ENCODE results near the gene EPB41L3. TPM values are rescaled to one million over a fixed set of nuclear protein-coding genes. Genes with fewer than 3 reads are reported as not detected.

Gene EPB41L3
- total RNA-seq, 4 donors from 2014 or later, result 9.6 to 37.0 (median 13.5) TPM

GRCh38 chr18:5455674-5456073 is 88.1 kb downstream of the EPB41L3 start:
- Histone ChIP-seq H3K36me3 (no peaks in the 10 kb centered on the region), H3K4me1 (peaks cover 4% of the 10 kb centered on the region), H3K27ac (no peak overlapping the region), H3K4me3 (no peak overlapping the region), H3K9me3 (no peaks in the 10 kb centered on the region), H3K27me3 (no peaks in the 10 kb centered on the region)
- DNase-seq (ENCODE audit: low spot score in 2 of 2), result no peak
- 81% methylated on average over 7 of the region's 7 CpGs for WGBS
- TF ChIP-seq POLR2A (IDR thresholded peaks at IDR 0.05), result no peak
- no peak for TF ChIP-seq POLR2AphosphoS5 (IDR thresholded peaks at IDR 0.05)
- TF ChIP-seq EP300 (IDR thresholded peaks at IDR 0.05), result no peak
- no peak for TF ChIP-seq CTCF (IDR thresholded peaks at IDR 0.05)

DNA sequence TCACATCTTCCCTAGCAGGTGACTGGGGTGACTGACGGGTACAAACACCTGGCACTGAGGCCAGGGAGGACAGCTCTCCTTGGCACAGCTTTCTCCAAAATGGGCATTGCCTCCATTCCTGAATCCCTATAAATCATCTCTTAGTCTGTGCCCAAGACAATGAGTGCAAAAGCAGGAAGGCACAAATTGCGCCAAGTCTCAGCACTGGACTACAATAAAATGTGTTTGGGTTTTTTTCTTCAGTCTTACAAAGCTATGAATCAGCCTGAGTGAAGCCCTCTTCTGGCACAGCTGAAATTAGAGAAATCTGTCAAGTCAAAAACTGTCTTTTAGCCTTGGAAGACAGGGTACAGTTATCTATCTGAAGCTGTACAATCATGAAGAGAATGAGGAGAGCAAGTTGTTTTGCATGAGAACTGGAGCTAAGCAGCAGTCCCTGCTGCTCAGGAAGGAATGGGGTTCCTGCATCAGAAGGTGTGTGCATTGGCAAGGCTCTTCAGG is 90.8 kb downstream of the EPB41L3 start:
- TF ChIP-seq EP300 (IDR thresholded peaks at IDR 0.05) (no peak), POLR2AphosphoS5 (IDR thresholded peaks at IDR 0.05) (no peak), POLR2A (IDR thresholded peaks at IDR 0.05) (no peak), CTCF (IDR thresholded peaks at IDR 0.05) (no peak)
- H3K9me3 ChIP-seq, result no peaks in the 10 kb centered on the region
- no peaks in the 10 kb centered on the region for H3K27me3 ChIP-seq
- 77% methylated on average over 2 of the region's 2 CpGs for WGBS
- H3K36me3 ChIP-seq, result no peaks in the 10 kb centered on the region
- no peak overlapping the region for H3K27ac ChIP-seq
- no peak overlapping the region for H3K4me3 ChIP-seq
- no peak for DNase-seq (ENCODE audit: low spot score in 2 of 2)
- peaks cover 4% of the 10 kb centered on the region for H3K4me1 ChIP-seq

GRCh38 chr18:5451871-5452270 is 91.9 kb downstream of the EPB41L3 start:
- Histone ChIP-seq H3K36me3 (no peaks in the 10 kb centered on the region), H3K9me3 (no peaks in the 10 kb centered on the region), H3K4me3 (no peak overlapping the region), H3K27ac (no peak overlapping the region), H3K27me3 (no peaks in the 10 kb centered on the region), H3K4me1 (peaks cover 4% of the 10 kb centered on the region)
- no peak for TF ChIP-seq POLR2AphosphoS5 (IDR thresholded peaks at IDR 0.05)
- TF ChIP-seq POLR2A (IDR thresholded peaks at IDR 0.05), result no peak
- 94% methylated on average over 9 of the region's 9 CpGs for WGBS
- no peak for DNase-seq (ENCODE audit: low spot score in 2 of 2)

DNA sequence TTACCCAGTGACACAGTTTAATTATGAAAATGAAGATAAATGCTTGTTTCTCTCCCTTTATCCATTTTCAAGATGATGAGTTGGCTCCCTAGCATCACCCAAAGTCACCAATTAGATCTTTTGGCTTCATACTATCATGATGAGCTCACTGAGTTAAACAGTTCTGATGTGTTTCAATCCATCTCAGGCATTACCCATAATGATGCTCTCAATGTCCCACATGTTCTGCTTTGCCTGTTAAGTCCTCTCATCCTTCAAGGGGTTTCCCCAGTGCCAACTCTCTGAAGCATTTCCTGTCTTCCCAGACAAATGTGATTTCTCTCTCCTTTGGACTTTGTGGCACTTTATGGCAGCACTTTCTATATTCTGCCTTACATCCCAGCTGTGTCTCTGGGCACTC is 92.6 kb downstream of the EPB41L3 start:
- Histone ChIP-seq H3K9me3 (no peaks in the 10 kb centered on the region), H3K4me3 (no peak overlapping the region), H3K27ac (no peak overlapping the region), H3K4me1 (no peaks in the 10 kb centered on the region), H3K27me3 (no peaks in the 10 kb centered on the region), H3K36me3 (no peaks in the 10 kb centered on the region)
- TF ChIP-seq CTCF (IDR thresholded peaks at IDR 0.05), result no peak
- no peak for TF ChIP-seq POLR2AphosphoS5 (IDR thresholded peaks at IDR 0.05)
- TF ChIP-seq EP300 (IDR thresholded peaks at IDR 0.05), result no peak
- TF ChIP-seq POLR2A (IDR thresholded peaks at IDR 0.05), result no peak
- no peak for DNase-seq (ENCODE audit: low spot score in 2 of 2)

- DNase-seq (ENCODE audit: low spot score in 2 of 2), result no peak
- Histone ChIP-seq H3K4me1 (no peaks in the 10 kb centered on the region), H3K4me3 (no peak overlapping the region), H3K27ac (no peak overlapping the region), H3K9me3 (no peaks in the 10 kb centered on the region), H3K27me3 (no peaks in the 10 kb centered on the region), H3K36me3 (no peaks in the 10 kb centered on the region)
- WGBS, result 89% methylated on average over 4 of the region's 4 CpGs
- TF ChIP-seq CTCF (IDR thresholded peaks at IDR 0.05) (no peak), POLR2AphosphoS5 (IDR thresholded peaks at IDR 0.05) (no peak), POLR2A (IDR thresholded peaks at IDR 0.05) (no peak), EP300 (IDR thresholded peaks at IDR 0.05) (no peak)
These were observed 93.8 kb downstream of the EPB41L3 start for GRCh38 chr18:5449858-5450509.

Data from suprapubic skin (tissue), 4 donors.